Mesenchymal stem cell (in vitro differentiated cells and primary cell): Measurements from ENCODE around the gene PPHLN1.

Experiments
- DNase-seq: peaks from one replicate; pipeline ENCODE4 v3.0.0-alpha.2; 2013
- H2AFZ ChIP-seq: one replicate; pipeline ENCODE4 v1.6.1; 2013; ENCODE audit warnings: low read depth, mild to moderate bottlenecking, control low read depth, inconsistent platforms, low read length, moderate library complexity
- H2AK5ac ChIP-seq: 2 replicates; pipeline ENCODE4 v1.6.1; 2013; ENCODE audit warnings: low read length, moderate library complexity, mild to moderate bottlenecking, inconsistent platforms; ENCODE audit not compliant: severe bottlenecking
- H2BK120ac ChIP-seq: one replicate; pipeline ENCODE4 v1.6.1; 2013; ENCODE audit warnings: low read depth, mild to moderate bottlenecking, inconsistent platforms, low read length, moderate library complexity
- H2BK12ac ChIP-seq, 2 experiments: one replicate each; pipeline ENCODE4 v1.6.1; 2013; ENCODE audit warnings: inconsistent platforms in 2 of 2, low read length in 2 of 2, mild to moderate bottlenecking in 2 of 2, moderate library complexity in 2 of 2, control low read depth in 1 of 2
- H2BK15ac ChIP-seq: one replicate; pipeline ENCODE4 v1.6.1; 2013; ENCODE audit warnings: mild to moderate bottlenecking, low read depth, inconsistent platforms; ENCODE audit not compliant: poor library complexity, severe bottlenecking
- H2BK5ac ChIP-seq: 2 replicates; pipeline ENCODE4 v1.6.1; 2013; ENCODE audit warnings: low read depth, mild to moderate bottlenecking, low read length, control low read depth, inconsistent platforms; ENCODE audit not compliant: poor library complexity, severe bottlenecking
- H3K14ac ChIP-seq, 2 experiments: one replicate each; pipeline ENCODE4 v1.6.1; 2013; ENCODE audit warnings: inconsistent platforms in 2 of 2, low read length in 2 of 2, control low read depth in 1 of 2, mild to moderate bottlenecking in 1 of 2, moderate library complexity in 1 of 2
- H3K18ac ChIP-seq, 2 experiments: one replicate each; pipeline ENCODE4 v1.6.1; 2013; ENCODE audit warnings: inconsistent platforms in 2 of 2, low read length in 2 of 2, control low read depth in 1 of 2, low read depth in 1 of 2, mild to moderate bottlenecking in 1 of 2
- H3K23ac ChIP-seq, 2 experiments: one replicate each; pipeline ENCODE4 v1.6.1; 2013; ENCODE audit warnings: inconsistent platforms in 2 of 2, low read length in 2 of 2, mild to moderate bottlenecking in 2 of 2, moderate library complexity in 2 of 2, control low read depth in 1 of 2
- H3K27ac ChIP-seq: 2 replicates; pipeline ENCODE4 v1.5.1; 2013; ENCODE audit warnings: mild to moderate bottlenecking, moderate library complexity, low read length, control low read depth, inconsistent platforms; ENCODE audit not compliant: poor library complexity, severe bottlenecking
- H3K27me3 ChIP-seq, 2 experiments: 2 replicates each; pipeline versions ENCODE4 v1.6.1 to v1.7.0; 2013; ENCODE audit warnings: low read length in 2 of 2, mild to moderate bottlenecking in 2 of 2, moderate library complexity in 2 of 2, control low read depth in 1 of 2, inconsistent platforms in 1 of 2; ENCODE audit not compliant: control insufficient read depth in 1 of 2, insufficient read depth in 1 of 2
- H3K36me3 ChIP-seq, 2 experiments: 2 replicates each; pipeline versions ENCODE4 v1.6.1 to v1.7.0; 2013; ENCODE audit warnings: low read length in 2 of 2, control low read depth in 1 of 2, inconsistent platforms in 1 of 2, low read depth in 1 of 2, mild to moderate bottlenecking in 1 of 2; ENCODE audit not compliant: insufficient read depth in 2 of 2, control insufficient read depth in 1 of 2
- H3K4ac ChIP-seq, 2 experiments: one replicate each; pipeline ENCODE4 v1.6.1; 2013; ENCODE audit warnings: inconsistent platforms in 2 of 2, low read length in 2 of 2, mild to moderate bottlenecking in 2 of 2, moderate library complexity in 2 of 2, control low read depth in 1 of 2, low read depth in 1 of 2
- H3K4me1 ChIP-seq: 2 replicates; pipeline ENCODE4 v1.6.1; 2013; ENCODE audit warnings: low read depth, low read length, control low read depth; ENCODE audit not compliant: control insufficient read depth, insufficient read depth
- H3K4me2 ChIP-seq: 2 replicates; pipeline ENCODE4 v1.6.1; 2013; ENCODE audit warnings: low read length, mild to moderate bottlenecking, inconsistent platforms; ENCODE audit not compliant: poor library complexity, severe bottlenecking
- H3K4me3 ChIP-seq, 2 experiments: 2 replicates each; pipeline versions ENCODE4 v1.5.1 to v1.7.0; 2013; ENCODE audit warnings: low read length in 2 of 2, mild to moderate bottlenecking in 2 of 2, control low read depth in 1 of 2, low read depth in 1 of 2; ENCODE audit not compliant: insufficient read depth in 1 of 2
- H3K79me1 ChIP-seq: replicated peaks from 2 replicates; pipeline ENCODE4 v1.6.1; 2013; ENCODE audit warnings: mild to moderate bottlenecking, control low read depth, low read length, inconsistent platforms; ENCODE audit not compliant: poor library complexity, severe bottlenecking
- H3K9ac ChIP-seq: 2 replicates; pipeline ENCODE4 v1.7.0; 2013; ENCODE audit warnings: mild to moderate bottlenecking, low read length, moderate library complexity
- H3K9me3 ChIP-seq: 2 replicates; pipeline ENCODE4 v1.7.0; 2013; ENCODE audit warnings: mild to moderate bottlenecking, low read length; ENCODE audit not compliant: control insufficient read depth
- H4K8ac ChIP-seq: one replicate; pipeline ENCODE4 v1.6.1; 2013; ENCODE audit warnings: inconsistent platforms, mild to moderate bottlenecking, low read length, moderate library complexity
- H4K91ac ChIP-seq: one replicate; pipeline ENCODE4 v1.6.1; 2013; ENCODE audit warnings: mild to moderate bottlenecking, low read length, inconsistent platforms
- WGBS: methylation state at CpG from one replicate; pipeline ENCODE4 v1.1.7; 2013; ENCODE audit warnings: mixed read lengths; 5-methylcytosine and 5-hydroxymethylcytosine counted together

The PPHLN1 gene

DNA sequence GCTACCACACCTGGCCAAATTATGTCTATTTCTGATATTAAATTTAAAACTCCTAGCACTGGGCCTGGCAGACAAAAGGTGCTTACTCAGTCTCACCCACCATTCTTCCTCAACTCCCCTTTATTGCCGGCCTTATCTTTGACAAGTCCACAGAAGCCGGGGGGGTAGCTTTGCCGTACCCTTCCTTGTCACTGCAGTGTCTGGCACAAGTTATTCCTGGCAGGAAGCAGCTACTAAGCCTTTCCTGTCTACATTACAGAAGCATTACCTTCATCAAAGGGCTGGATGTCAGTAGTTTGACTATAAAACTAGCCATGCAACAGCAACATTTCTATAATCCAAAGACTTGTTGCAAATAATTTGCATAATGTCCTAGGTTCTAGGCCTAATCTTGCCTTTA is 136.5 kb downstream of the PPHLN1 start:
- Histone ChIP-seq H3K4ac (no peak overlapping the region), H3K23ac (no peak overlapping the region), H3K27me3 (no peaks in the 10 kb centered on the region), H3K9me3 (no peaks in the 10 kb centered on the region), H2AFZ (no peak overlapping the region), H3K18ac (no peak overlapping the region), H2BK12ac (no peak overlapping the region), H3K9ac (no peak overlapping the region), H3K79me1 (peaks cover 21% of the 10 kb centered on the region), H3K27ac (no peak overlapping the region), H3K36me3 (peaks cover 55 to 94% of the 10 kb centered on the region in 2 experiments), H3K4me1 (no peaks in the 10 kb centered on the region), H3K4me2 (no peak overlapping the region), H2AK5ac (no peak overlapping the region), H4K8ac (no peak overlapping the region), H2BK120ac (no peak overlapping the region), H2BK5ac (no peak overlapping the region), H4K91ac (no peak overlapping the region), H3K14ac (no peak overlapping the region), H2BK15ac (no peak overlapping the region), H3K4me3 (no peak overlapping the region)
- DNase-seq = no peak
- 89% methylated on average over 3 of the region's 3 CpGs for whole genome bisulfite sequencing

DNA sequence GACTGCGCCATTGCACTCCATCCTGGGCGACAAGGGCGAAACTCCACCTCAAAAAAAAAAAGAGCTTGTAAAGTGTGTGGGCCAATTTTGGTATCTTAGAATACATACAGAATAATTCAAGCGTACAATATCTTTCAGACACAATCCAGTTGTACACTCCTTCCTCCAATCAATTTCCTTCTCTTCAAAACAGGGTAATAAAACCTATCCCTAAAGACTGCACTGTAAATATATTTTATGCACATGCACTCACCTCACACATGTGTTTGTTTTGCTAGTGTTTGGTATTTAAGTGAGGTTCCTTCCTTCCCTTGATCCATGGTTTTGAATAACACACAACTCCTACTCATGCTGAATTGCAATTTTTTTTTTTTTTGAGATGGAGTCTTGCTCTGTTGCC is 137.7 kb downstream of the PPHLN1 start:
- Histone ChIP-seq H2BK12ac (no peak overlapping the region), H3K9ac (no peak overlapping the region), H3K14ac (no peak overlapping the region), H3K4me3 (no peak overlapping the region), H3K36me3 (peaks cover 55 to 94% of the 10 kb centered on the region in 2 experiments), H3K9me3 (no peaks in the 10 kb centered on the region), H3K79me1 (peaks cover 13% of the 10 kb centered on the region), H3K4ac (no peak overlapping the region), H3K4me1 (peaks cover 3% of the 10 kb centered on the region), H3K23ac (no peak overlapping the region), H4K8ac (no peak overlapping the region), H2AFZ (no peak overlapping the region), H2AK5ac (no peak overlapping the region), H2BK15ac (no peak overlapping the region), H3K27ac (no peak overlapping the region), H2BK120ac (no peak overlapping the region), H3K27me3 (no peaks in the 10 kb centered on the region), H3K4me2 (no peak overlapping the region), H2BK5ac (no peak overlapping the region), H3K18ac (no peak overlapping the region), H4K91ac (no peak overlapping the region)
- WGBS = 91% methylated on average over 1 of the region's 4 CpGs
- no peak for DNase-seq

DNA sequence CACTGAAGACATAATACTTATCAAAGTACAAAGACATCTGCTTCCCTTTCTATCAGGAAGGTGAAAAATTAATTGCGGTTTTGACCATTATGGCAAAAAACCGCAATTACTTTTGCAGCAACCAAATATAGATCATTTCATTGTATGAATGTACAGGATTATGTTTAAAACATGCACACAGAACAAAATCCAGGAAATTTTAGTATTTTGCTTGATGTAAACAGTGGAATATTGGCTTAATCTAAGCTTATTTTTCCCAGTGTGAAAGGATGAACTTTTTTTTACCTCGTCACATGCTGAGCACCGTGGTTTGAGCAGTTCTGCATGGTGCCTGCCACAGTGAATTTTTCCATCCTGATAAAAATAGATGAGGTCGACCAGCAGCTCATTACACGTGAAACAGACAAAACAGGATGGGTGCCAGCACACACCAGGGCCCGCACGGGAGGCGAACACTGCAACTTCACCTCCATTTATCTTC is 142.4 kb downstream of the PPHLN1 start:
- Histone ChIP-seq H4K8ac (no peak overlapping the region), H3K4me1 (peaks cover 12% of the 10 kb centered on the region), H2AFZ (no peak overlapping the region), H4K91ac (no peak overlapping the region), H3K36me3 (peaks cover 34 to 84% of the 10 kb centered on the region in 2 experiments), H2AK5ac (no peak overlapping the region), H3K23ac (no peak overlapping the region), H3K4ac (no peak overlapping the region), H3K27me3 (no peaks in the 10 kb centered on the region), H3K4me3 (no peak overlapping the region), H3K14ac (no peak overlapping the region), H3K4me2 (no peak overlapping the region), H3K18ac (no peak overlapping the region), H2BK15ac (no peak overlapping the region), H3K79me1 (peaks cover 7% of the 10 kb centered on the region), H2BK120ac (no peak overlapping the region), H3K9ac (no peak overlapping the region), H3K27ac (peak overlapping the region; percentile 61), H2BK12ac (no peak overlapping the region), H3K9me3 (no peaks in the 10 kb centered on the region), H2BK5ac (no peak overlapping the region)
- WGBS = 88% methylated on average over 4 of the region's 9 CpGs
- no peak for DNase-seq

DNA sequence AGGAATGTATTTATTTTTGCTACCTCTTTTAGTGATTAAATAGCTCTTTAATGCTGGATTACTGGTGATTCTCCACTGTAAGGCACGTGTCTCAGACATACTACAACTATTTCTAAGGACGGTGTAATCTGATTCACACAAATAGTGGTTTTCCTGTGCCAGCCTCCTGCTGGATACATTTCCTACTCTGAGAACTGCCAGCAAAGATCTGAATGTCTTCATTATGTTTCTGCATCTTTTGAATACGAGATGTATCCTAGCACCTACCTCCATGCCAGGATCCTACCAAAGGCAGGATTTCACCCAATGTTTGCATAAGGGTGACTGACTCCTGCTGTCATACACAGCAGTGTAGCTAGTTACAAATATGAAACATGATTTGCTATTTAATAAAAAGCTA is 143.0 kb downstream of the PPHLN1 start:
- H2BK5ac ChIP-seq = no peak overlapping the region
- H3K18ac ChIP-seq = no peak overlapping the region

More for the DNA sequence above, 143.0 kb downstream of the PPHLN1 start:
- Histone ChIP-seq H3K4ac (no peak overlapping the region), H4K91ac (no peak overlapping the region), H2AK5ac (no peak overlapping the region), H3K27ac (peak overlapping the region; percentile 61), H2BK15ac (no peak overlapping the region), H3K14ac (no peak overlapping the region), H3K9me3 (no peaks in the 10 kb centered on the region), H3K23ac (no peak overlapping the region), H3K27me3 (no peaks in the 10 kb centered on the region), H4K8ac (no peak overlapping the region), H2AFZ (no peak overlapping the region), H3K36me3 (peaks cover 30 to 78% of the 10 kb centered on the region in 2 experiments), H2BK120ac (no peak overlapping the region), H3K4me3 (no peak overlapping the region), H3K79me1 (peaks cover 7% of the 10 kb centered on the region), H2BK12ac (no peak overlapping the region), H3K4me2 (no peak overlapping the region), H3K4me1 (peaks cover 12% of the 10 kb centered on the region), H3K9ac (no peak overlapping the region)
- no peak for DNase-seq
- 89% methylated on average over 3 of the region's 3 CpGs for WGBS
